ENCODE data around the gene EVPL.
"Not testable (repeated sequence)": the region's sequence is repeated elsewhere in the genome, so short reads cannot be mapped to it uniquely, and the experiment has no call there.

The EVPL gene

GRCh38 chr17:76044475-76045007 is 17.4 kb upstream of the EVPL start:
- not testable (repeated sequence) for H3K27me3 ChIP-seq (ENCODE audit: control insufficient read depth, insufficient read depth, low read length); H3K9me3 ChIP-seq (ENCODE audit: control insufficient read depth, insufficient read depth, low read length); H3K9ac ChIP-seq (ENCODE audit: low read depth, low read length); H3K27ac ChIP-seq (ENCODE audit: low read depth, low read length); H3K4me3 ChIP-seq (ENCODE audit: low read depth, low read length)
- Histone ChIP-seq H3K4me1 (ENCODE audit: control insufficient read depth, insufficient read depth, low read length) (peaks cover 22% of the 10 kb centered on the region), H3K36me3 (ENCODE audit: control insufficient read depth, insufficient read depth, low read length) (peaks cover 95% of the 10 kb centered on the region)

- not testable (repeated sequence) for H3K4me3 ChIP-seq (ENCODE audit: low read depth, low read length); H3K9ac ChIP-seq (ENCODE audit: low read depth, low read length); H3K9me3 ChIP-seq (ENCODE audit: control insufficient read depth, insufficient read depth, low read length); H3K27me3 ChIP-seq (ENCODE audit: control insufficient read depth, insufficient read depth, low read length); H3K27ac ChIP-seq (ENCODE audit: low read depth, low read length)
- Histone ChIP-seq H3K36me3 (ENCODE audit: control insufficient read depth, insufficient read depth, low read length) (peaks cover 92% of the 10 kb centered on the region), H3K4me1 (ENCODE audit: control insufficient read depth, insufficient read depth, low read length) (peaks cover 18% of the 10 kb centered on the region)
These were observed 15.8 kb upstream of the EVPL start for GRCh38 chr17:76042868-76043267.

- Histone ChIP-seq H3K4me1 (ENCODE audit: control insufficient read depth, insufficient read depth, low read length) (peaks cover 25% of the 10 kb centered on the region), H3K36me3 (ENCODE audit: control insufficient read depth, insufficient read depth, low read length) (peaks cover 74% of the 10 kb centered on the region), H3K27ac (ENCODE audit: low read depth, low read length) (peak overlapping the region; percentile 90), H3K27me3 (ENCODE audit: control insufficient read depth, insufficient read depth, low read length) (no peaks in the 10 kb centered on the region), H3K4me3 (ENCODE audit: low read depth, low read length) (no peak overlapping the region), H3K9ac (ENCODE audit: low read depth, low read length) (no peak overlapping the region), H3K9me3 (ENCODE audit: control insufficient read depth, insufficient read depth, low read length) (no peaks in the 10 kb centered on the region)
These were observed 13.3 kb upstream of the EVPL start for GRCh38 chr17:76040376-76040775.

- Histone ChIP-seq H3K27ac (ENCODE audit: low read depth, low read length) (peak overlapping the region; percentile 90), H3K36me3 (ENCODE audit: control insufficient read depth, insufficient read depth, low read length) (peaks cover 61% of the 10 kb centered on the region), H3K9me3 (ENCODE audit: control insufficient read depth, insufficient read depth, low read length) (no peaks in the 10 kb centered on the region), H3K4me1 (ENCODE audit: control insufficient read depth, insufficient read depth, low read length) (peaks cover 25% of the 10 kb centered on the region), H3K9ac (ENCODE audit: low read depth, low read length) (no peak overlapping the region), H3K27me3 (ENCODE audit: control insufficient read depth, insufficient read depth, low read length) (no peaks in the 10 kb centered on the region), H3K4me3 (ENCODE audit: low read depth, low read length) (no peak overlapping the region)
These were observed 12.0 kb upstream of the EVPL start for GRCh38 chr17:76039121-76039520.

GRCh38 chr17:76038050-76038449 is 10.9 kb upstream of the EVPL start:
- H3K9ac ChIP-seq (ENCODE audit: low read depth, low read length), result no peak overlapping the region
- peaks cover 50% of the 10 kb centered on the region for H3K36me3 ChIP-seq (ENCODE audit: control insufficient read depth, insufficient read depth, low read length)

GRCh38 chr17:76036497-76037261 is 9.6 kb upstream of the EVPL start:
- no peak overlapping the region for H3K9ac ChIP-seq (ENCODE audit: low read depth, low read length)
- H3K4me1 ChIP-seq (ENCODE audit: control insufficient read depth, insufficient read depth, low read length), result peaks cover 25% of the 10 kb centered on the region
- H3K27me3 ChIP-seq (ENCODE audit: control insufficient read depth, insufficient read depth, low read length), result no peaks in the 10 kb centered on the region
- no peak overlapping the region for H3K4me3 ChIP-seq (ENCODE audit: low read depth, low read length)
- no peaks in the 10 kb centered on the region for H3K9me3 ChIP-seq (ENCODE audit: control insufficient read depth, insufficient read depth, low read length)
- peak overlapping the region; percentile 31 for H3K27ac ChIP-seq (ENCODE audit: low read depth, low read length)
- H3K36me3 ChIP-seq (ENCODE audit: control insufficient read depth, insufficient read depth, low read length), result peaks cover 38% of the 10 kb centered on the region

More at GRCh38 chr17:76038050-76038449, 10.9 kb upstream of the EVPL start:
- H3K27me3 ChIP-seq (ENCODE audit: control insufficient read depth, insufficient read depth, low read length), result no peaks in the 10 kb centered on the region
- H3K9me3 ChIP-seq (ENCODE audit: control insufficient read depth, insufficient read depth, low read length), result no peaks in the 10 kb centered on the region
- H3K27ac ChIP-seq (ENCODE audit: low read depth, low read length), result no peak overlapping the region
- H3K4me1 ChIP-seq (ENCODE audit: control insufficient read depth, insufficient read depth, low read length), result peaks cover 25% of the 10 kb centered on the region
- H3K4me3 ChIP-seq (ENCODE audit: low read depth, low read length), result no peak overlapping the region

- no peak overlapping the region for H3K4me3 ChIP-seq (ENCODE audit: low read depth, low read length)
- H3K27ac ChIP-seq (ENCODE audit: low read depth, low read length), result no peak overlapping the region
- no peaks in the 10 kb centered on the region for H3K27me3 ChIP-seq (ENCODE audit: control insufficient read depth, insufficient read depth, low read length)
- peaks cover 19% of the 10 kb centered on the region for H3K36me3 ChIP-seq (ENCODE audit: control insufficient read depth, insufficient read depth, low read length)
- H3K9ac ChIP-seq (ENCODE audit: low read depth, low read length), result no peak overlapping the region
- H3K4me1 ChIP-seq (ENCODE audit: control insufficient read depth, insufficient read depth, low read length), result peaks cover 12% of the 10 kb centered on the region
- no peaks in the 10 kb centered on the region for H3K9me3 ChIP-seq (ENCODE audit: control insufficient read depth, insufficient read depth, low read length)
These were observed 7.6 kb upstream of the EVPL start for GRCh38 chr17:76034428-76035350.

- Histone ChIP-seq H3K9ac (ENCODE audit: low read depth, low read length) (no peak overlapping the region), H3K4me1 (ENCODE audit: control insufficient read depth, insufficient read depth, low read length) (peaks cover 13% of the 10 kb centered on the region), H3K4me3 (ENCODE audit: low read depth, low read length) (no peak overlapping the region), H3K27me3 (ENCODE audit: control insufficient read depth, insufficient read depth, low read length) (no peaks in the 10 kb centered on the region), H3K27ac (ENCODE audit: low read depth, low read length) (no peak overlapping the region), H3K36me3 (ENCODE audit: control insufficient read depth, insufficient read depth, low read length) (peaks cover 4% of the 10 kb centered on the region; the same call in 1 of the 2 replicates), H3K9me3 (ENCODE audit: control insufficient read depth, insufficient read depth, low read length) (no peaks in the 10 kb centered on the region)
These were observed 6.0 kb upstream of the EVPL start for GRCh38 chr17:76033139-76033538.

GRCh38 chr17:76032780-76033108 is 5.6 kb upstream of the EVPL start:
- H3K27ac ChIP-seq (ENCODE audit: low read depth, low read length), result no peak overlapping the region
- H3K4me1 ChIP-seq (ENCODE audit: control insufficient read depth, insufficient read depth, low read length), result peaks cover 12% of the 10 kb centered on the region
- H3K9me3 ChIP-seq (ENCODE audit: control insufficient read depth, insufficient read depth, low read length), result no peaks in the 10 kb centered on the region
- H3K9ac ChIP-seq (ENCODE audit: low read depth, low read length), result no peak overlapping the region
- H3K4me3 ChIP-seq (ENCODE audit: low read depth, low read length), result no peak overlapping the region
- H3K36me3 ChIP-seq (ENCODE audit: control insufficient read depth, insufficient read depth, low read length), result peaks cover 3% of the 10 kb centered on the region; the same call in 1 of the 2 replicates
- H3K27me3 ChIP-seq (ENCODE audit: control insufficient read depth, insufficient read depth, low read length), result no peaks in the 10 kb centered on the region

- peaks cover 10% of the 10 kb centered on the region for H3K4me1 ChIP-seq (ENCODE audit: control insufficient read depth, insufficient read depth, low read length)
- H3K36me3 ChIP-seq (ENCODE audit: control insufficient read depth, insufficient read depth, low read length), result no peaks in the 10 kb centered on the region
- H3K27ac ChIP-seq (ENCODE audit: low read depth, low read length), result no peak overlapping the region
- H3K27me3 ChIP-seq (ENCODE audit: control insufficient read depth, insufficient read depth, low read length), result no peaks in the 10 kb centered on the region
- H3K9ac ChIP-seq (ENCODE audit: low read depth, low read length), result no peak overlapping the region
- H3K9me3 ChIP-seq (ENCODE audit: control insufficient read depth, insufficient read depth, low read length), result no peaks in the 10 kb centered on the region
- no peak overlapping the region for H3K4me3 ChIP-seq (ENCODE audit: low read depth, low read length)
These were observed 5.1 kb upstream of the EVPL start for GRCh38 chr17:76032073-76032779.
